Right lobe of liver (tissue), 6 donors: Measurements from ENCODE around the gene KCNQ5. TPM values are rescaled to one million over a fixed set of nuclear protein-coding genes. Genes with fewer than 3 reads are reported as not detected.

ENCODE experiments used
- ATAC-seq, 4 donors: fragments of 200-7000 bp; cut with Tn5 transposase; one replicate each; pipeline ENCODE4 v1.9.1; 2020; ENCODE audit warnings: mild to moderate bottlenecking in 4 of 4, moderate library complexity in 4 of 4
- DNase-seq, 3 donors: peaks; one replicate each; pipeline ENCODE4 v3.0.0-alpha.2; 2020
- H3K27ac ChIP-seq, 3 donors: fragments of 200-600 bp; one replicate each; pipeline ENCODE4 v1.8.0; 2022
- H3K27me3 ChIP-seq, 2 donors: fragments of 200-600 bp; one replicate each; pipeline ENCODE4 v1.8.0; 2022
- H3K36me3 ChIP-seq, 4 donors: fragments of 200-600 bp; sonication (generic) in 1 of 4; one replicate each; pipeline versions ENCODE4 v1.5.1 to v1.8.0; 2017 to 2022; ENCODE audit warnings: control low read depth in 1 of 4
- H3K4me1 ChIP-seq, 4 donors: fragments of 200-600 bp; sonication (generic) in 1 of 4; one replicate each; pipeline versions ENCODE4 v1.5.1 to v1.8.0; 2017 to 2022; ENCODE audit warnings: control low read depth in 1 of 4
- H3K4me3 ChIP-seq, 3 donors: fragments of 200-600 bp; one replicate each; pipeline ENCODE4 v1.8.0; 2022
- H3K9me3 ChIP-seq, 4 donors: fragments of 200-600 bp; sonication (generic) in 1 of 4; one replicate each; pipeline versions ENCODE4 v1.5.1 to v1.8.0; 2017 to 2022; ENCODE audit warnings: control low read depth in 1 of 4
- CTCF ChIP-seq, 4 donors: fragments of 200-600 bp in 3 of 4; fragments of 450-650 bp in 1 of 4; IDR thresholded peaks; one replicate each; pipeline versions ENCODE4 v1.5.1 to v1.8.0; 2016 to 2022; ENCODE audit warnings: antibody characterized with exemption in 4 of 4, mild to moderate bottlenecking in 2 of 4
- POLR2A ChIP-seq: fragments of 450-650 bp; IDR thresholded peaks from one replicate; pipeline ENCODE4 v1.6.1; 2017; ENCODE audit warnings: antibody characterized with exemption, mild to moderate bottlenecking
- whole genome bisulfite sequencing: methylation state at CpG from one replicate; pipeline ENCODE4 v1.1.6; 2018; ENCODE audit warnings: low coverage, low lambda C conversion rate; ENCODE audit not compliant: insufficient coverage; ENCODE audit errors: missing lambda C conversion rate; 5-methylcytosine and 5-hydroxymethylcytosine counted together
- intact Hi-C, 2 donors: fragments of 100-400 bp; cut with DNase I; formaldehyde crosslinking; loops; one replicate each; pipeline versions ENCODE4 v1.11.2 to v1.14.1; 2022
- total RNA-seq, 6 experiments: library from RNA; depleted of rRNA in 2 of 6; stranded (reverse); fragments of >200 nt in 2 of 6; fragmentation: NEBNext Ultra II Directional in 3 of 6; extraction: Animal tissue kit (Norgen Biotek cat#: 25700) in 3 of 6; gene quantifications; one replicate each; pipeline versions ENCODE4 v1.1.0 to v1.2.4, GENCODE V29; 2016 to 2023
- donor health status: DM: no; HTN: yes; CAD: no.
- donor health status: DM: no; HTN: no; CAD: no.
- donor health status: DM: no; HTN: no; CAD: no.
- donor health status: DM: no; HTN: yes; CAD: no.
- donor health status: DM: no; HTN: yes; CAD: no.

The KCNQ5 gene
- total RNA-seq, 6 experiments from 2014 or later, result 0.04 to 0.11 TPM; not detected in 4

GRCh38 chr6:72784581-72784980 lies 162.7 kb downstream of the KCNQ5 start:
- H3K27ac ChIP-seq, result no peak overlapping the region
- no peaks in the 10 kb centered on the region for H3K4me1 ChIP-seq
- intact Hi-C loops, result no loop called here
- no peak for ATAC-seq
- no peak overlapping the region for H3K4me3 ChIP-seq
- TF ChIP-seq POLR2A (no peak), CTCF (IDR thresholded peaks at IDR 0.05) (no peak)
- no peak for DNase-seq
- H3K9me3 ChIP-seq, result no peaks in the 10 kb centered on the region
- no peaks in the 10 kb centered on the region for H3K27me3 ChIP-seq
- H3K36me3 ChIP-seq, result no peaks in the 10 kb centered on the region
- WGBS, result 56% methylated on average over 3 of the region's 3 CpGs

DNA sequence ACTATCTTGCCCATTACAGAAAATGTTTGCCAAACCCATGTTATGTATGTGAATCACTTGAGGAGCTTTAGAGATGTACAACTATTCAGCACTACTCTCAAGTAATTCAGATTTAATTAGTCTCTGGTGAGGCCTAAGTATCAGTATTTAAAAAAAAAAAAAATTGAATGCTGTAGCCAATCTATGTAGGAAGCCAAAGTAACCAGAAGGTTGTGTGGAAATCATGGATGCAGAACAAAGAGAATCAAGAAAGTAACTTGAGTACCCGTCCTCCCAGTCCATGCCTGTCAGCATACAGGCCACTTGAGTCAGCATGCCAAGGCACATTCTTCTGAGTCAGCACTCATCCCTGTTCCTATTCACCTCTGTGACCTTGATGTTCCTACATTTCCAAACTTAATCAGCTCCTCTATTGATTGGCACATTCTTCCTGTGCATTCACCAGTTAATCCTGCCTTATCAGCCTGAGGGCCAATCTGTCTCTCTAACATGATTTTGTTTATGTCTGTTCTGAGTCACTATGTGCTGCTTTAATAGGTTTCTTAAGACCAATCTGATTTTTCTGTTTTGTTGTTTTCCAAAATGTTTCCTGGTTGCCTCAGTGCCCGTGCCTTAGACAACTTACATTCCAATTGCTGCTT lies 165.6 kb downstream of the KCNQ5 start:
- no peak for ATAC-seq

DNA sequence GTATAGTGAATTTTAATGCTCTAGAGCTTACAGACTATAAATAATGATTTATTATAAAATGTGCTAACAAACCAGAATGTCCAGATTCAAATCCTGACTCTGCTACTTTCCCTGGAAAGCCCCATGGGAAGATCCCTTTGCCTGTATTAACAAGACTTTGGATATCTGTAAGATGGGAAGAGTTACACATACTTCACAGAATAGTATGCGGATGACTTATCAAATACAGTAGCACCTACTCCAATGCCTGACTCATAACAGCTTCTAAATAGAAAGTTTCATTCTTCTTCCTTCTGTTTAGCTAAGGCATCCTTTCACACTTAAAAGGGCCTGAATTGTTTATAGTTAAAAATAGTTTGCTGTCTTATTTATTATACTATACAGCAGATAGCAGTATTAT lies 166.3 kb downstream of the KCNQ5 start:
- TF ChIP-seq POLR2A, result no peak
- no peak for TF ChIP-seq CTCF (IDR thresholded peaks at IDR 0.05)
- Histone ChIP-seq H3K27me3 (no peaks in the 10 kb centered on the region), H3K36me3 (no peaks in the 10 kb centered on the region), H3K9me3 (no peaks in the 10 kb centered on the region), H3K4me1 (no peaks in the 10 kb centered on the region), H3K27ac (no peak overlapping the region), H3K4me3 (no peak overlapping the region)
- no peak for ATAC-seq
- no peak for DNase-seq
- 92% methylated on average over 1 of the region's 1 CpG for WGBS
- intact Hi-C loops, result no loop called here

More for the DNA sequence above, 165.6 kb downstream of the KCNQ5 start:
- Histone ChIP-seq H3K4me1 (no peaks in the 10 kb centered on the region), H3K4me3 (no peak overlapping the region), H3K27ac (no peak overlapping the region), H3K9me3 (no peaks in the 10 kb centered on the region), H3K27me3 (no peaks in the 10 kb centered on the region), H3K36me3 (no peaks in the 10 kb centered on the region)
- 37% methylated on average over 2 of the region's 2 CpGs for WGBS
- TF ChIP-seq POLR2A (no peak), CTCF (IDR thresholded peaks at IDR 0.05) (no peak)
- no peak for DNase-seq
- intact Hi-C loops, result no loop called here

DNA sequence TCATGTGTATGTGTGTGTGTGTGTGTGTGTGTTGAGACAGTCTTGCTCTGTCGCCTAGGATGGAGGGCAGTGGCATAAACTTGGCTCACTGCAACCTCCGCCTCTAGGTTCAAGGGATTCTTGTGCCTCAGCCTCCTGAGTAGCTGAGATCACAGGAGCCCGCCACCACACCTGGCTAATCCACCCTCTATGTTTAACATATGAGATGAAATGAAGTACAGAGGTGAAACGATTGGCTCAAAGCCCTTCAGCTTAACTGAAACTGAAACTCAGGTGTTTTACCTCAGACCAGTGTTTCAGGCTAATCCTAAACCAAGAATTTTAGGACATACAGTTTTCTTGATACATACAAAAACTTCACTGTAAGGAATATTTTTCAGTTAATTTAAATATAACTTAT lies 167.3 kb downstream of the KCNQ5 start:
- no peak overlapping the region for H3K27ac ChIP-seq
- intact Hi-C loops, result no loop called here
- DNase-seq (no peak), ATAC-seq (no peak)
- H3K36me3 ChIP-seq, result no peaks in the 10 kb centered on the region
- no peaks in the 10 kb centered on the region for H3K9me3 ChIP-seq
- WGBS, result 63% methylated on average over 4 of the region's 4 CpGs
- no peak for TF ChIP-seq POLR2A
- no peak for TF ChIP-seq CTCF (IDR thresholded peaks at IDR 0.05)
- no peaks in the 10 kb centered on the region for H3K27me3 ChIP-seq
- no peak overlapping the region for H3K4me3 ChIP-seq
- H3K4me1 ChIP-seq, result no peaks in the 10 kb centered on the region

DNA sequence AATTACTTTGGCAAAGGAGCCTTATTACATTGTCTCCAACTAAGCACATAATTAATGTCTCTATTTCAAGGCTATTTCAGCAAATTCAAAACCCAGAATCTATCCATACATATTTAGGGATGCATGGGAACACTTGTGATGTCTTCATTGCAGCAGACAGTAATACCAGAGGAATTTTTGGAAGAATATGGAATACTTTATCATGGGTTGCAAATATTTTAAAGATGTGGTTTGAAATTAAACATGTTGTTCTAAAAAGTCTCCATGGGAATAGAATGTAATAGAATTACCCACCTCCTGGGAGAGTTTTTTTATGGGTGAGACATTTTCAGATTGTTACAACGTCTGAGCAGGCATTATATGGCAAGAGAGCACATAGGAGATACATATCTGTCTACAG lies 170.8 kb downstream of the KCNQ5 start:
- intact Hi-C loops, result no loop called here
- DNase-seq (no peak), ATAC-seq (no peak)
- H3K9me3 ChIP-seq, result no peaks in the 10 kb centered on the region
- TF ChIP-seq CTCF (IDR thresholded peaks at IDR 0.05) (no peak), POLR2A (no peak)
- H3K4me3 ChIP-seq, result no peak overlapping the region
- no peaks in the 10 kb centered on the region for H3K36me3 ChIP-seq
- H3K27ac ChIP-seq, result no peak overlapping the region
- WGBS, result 38% methylated on average over 1 of the region's 1 CpG
- no peaks in the 10 kb centered on the region for H3K4me1 ChIP-seq
- H3K27me3 ChIP-seq, result no peaks in the 10 kb centered on the region
